HepG2 (cell line): ENCODE data around the gene CCR9. TPM values are rescaled to one million over a fixed set of nuclear protein-coding genes. Genes with fewer than 3 reads are reported as not detected.

ENCODE experiments used
- ATAC-seq: fragments of 200-7000 bp; cut with Tn5 transposase; 3 replicates; pipeline ENCODE4 v1.9.1; 2020; ENCODE audit warnings: mild to moderate bottlenecking, moderate library complexity
- BruUV-seq: library from RNA; stranded (reverse); fragments of 400-500 nt; replicated peaks from 2 replicates; lab custom pipeline; 2021; lab: Mats Ljungman, UMichigan
- CTCF ChIA-PET: fragments of 300-600 bp; formaldehyde crosslinking; extraction: SDS; loops from one replicate; lab custom pipeline; 2021; ENCODE audit warnings: low total read pairs, inconsistent platforms, low intra/inter-chr PET ratio; lab: Yijun Ruan, JAX
- POLR2A ChIA-PET: fragments of 350-600 bp; sonication (Branson Sonifier 250); formaldehyde crosslinking; loops from one replicate; lab custom pipeline; 2020; ENCODE audit warnings: antibody characterized with exemption, inconsistent platforms; lab: Yijun Ruan, JAX
- DNase-seq: peaks from one replicate; pipeline ENCODE4 v3.0.0-alpha.2; 2015; ENCODE audit warnings: low spot score
- FAIRE-seq: peaks from 3 replicates; lab custom pipeline; 2011; peaks lifted over from hg19 to GRCh38; lab: Jason Lieb, UNC
- H2AFZ ChIP-seq: one replicate; pipeline ENCODE4 v1.6.1; 2011; ENCODE audit warnings: low read length, inconsistent platforms
- H3K27ac ChIP-seq: fragments of 300-600 bp; 3 replicates; pipeline ENCODE4 v1.8.0; 2011; ENCODE audit warnings: mixed run types, mild to moderate bottlenecking, mixed read lengths, low read length, inconsistent platforms; ENCODE audit not compliant: insufficient read depth; ENCODE audit errors: extremely low read length
- H3K27me3 ChIP-seq, 2 experiments: fragments of 200-600 bp in 1 of 2; 2 replicates in 1 of 2; 3 replicates in 1 of 2; pipeline versions ENCODE4 v1.6.0 to v1.8.0; 2011; ENCODE audit warnings: low read length in 2 of 2, mild to moderate bottlenecking in 2 of 2, moderate library complexity in 2 of 2, inconsistent platforms in 1 of 2; ENCODE audit not compliant: insufficient read depth in 2 of 2, control insufficient read depth in 1 of 2
- H3K36me3 ChIP-seq, 2 experiments: fragments of 200-600 bp in 1 of 2; replicated peaks in 1 of 2; 2 replicates in 1 of 2; 3 replicates in 1 of 2; pipeline versions ENCODE4 v1.5.1 to v1.8.0; 2011; ENCODE audit warnings: low read length in 2 of 2, inconsistent platforms in 1 of 2; ENCODE audit not compliant: insufficient read depth in 2 of 2, control insufficient read depth in 1 of 2
- H3K4me1 ChIP-seq: 2 replicates; pipeline ENCODE4 v1.5.1; 2012; ENCODE audit warnings: low read length, inconsistent platforms; ENCODE audit not compliant: insufficient read depth
- H3K4me2 ChIP-seq: 2 replicates; pipeline ENCODE4 v1.6.0; 2011; ENCODE audit warnings: low read depth, low read length, inconsistent platforms
- H3K4me3 ChIP-seq, 3 experiments: fragments of 200-600 bp in 1 of 3; sonication (generic), shearing (Covaris generic) in 1 of 3; replicated peaks in 1 of 3; 2 replicates each; pipeline ENCODE4 v1.5.1; 2011 to 2016; ENCODE audit warnings: low read length in 3 of 3, inconsistent platforms in 2 of 3, low read depth in 2 of 3, mild to moderate bottlenecking in 2 of 3, control low read depth in 1 of 3, mixed read lengths in 1 of 3; ENCODE audit not compliant: insufficient read depth in 1 of 3
- H3K79me2 ChIP-seq: one replicate; pipeline ENCODE4 v1.6.1; 2011; ENCODE audit warnings: low read length, inconsistent platforms; ENCODE audit not compliant: insufficient read depth
- H3K9ac ChIP-seq: 2 replicates; pipeline ENCODE4 v1.6.0; 2011; ENCODE audit warnings: mild to moderate bottlenecking, low read depth, low read length, inconsistent platforms; ENCODE audit not compliant: insufficient read depth
- H3K9me3 ChIP-seq: 2 replicates; pipeline ENCODE4 v1.5.1; 2012; ENCODE audit warnings: mild to moderate bottlenecking, low read length
- H4K20me1 ChIP-seq: 2 replicates; pipeline ENCODE4 v1.6.0; 2011; ENCODE audit warnings: inconsistent platforms, mild to moderate bottlenecking, low read length, moderate library complexity; ENCODE audit not compliant: insufficient read depth
- HIVEP1 ChIP-seq: sonication (generic); formaldehyde crosslinking; IDR thresholded peaks from 2 replicates; pipeline ENCODE4 v1.4.0; 2020; ENCODE audit warnings: mild to moderate bottlenecking, missing genetic modification reagents
- HNRNPK ChIP-seq: fragments of 200-400 bp; formaldehyde crosslinking; IDR thresholded peaks from 2 replicates; pipeline ENCODE4 v1.6.1; 2018; ENCODE audit warnings: low read length, low read depth, moderate library complexity, mild to moderate bottlenecking; ENCODE audit not compliant: poor library complexity, severe bottlenecking
- MIXL1 ChIP-seq: IDR thresholded peaks from 2 replicates; pipeline ENCODE4 v1.6.1; 2016
- SALL1 ChIP-seq: sonication (generic); formaldehyde crosslinking; IDR thresholded peaks from 2 replicates; pipeline ENCODE4 v1.8.0; 2022; ENCODE audit warnings: mild to moderate bottlenecking, missing genetic modification reagents
- SKI ChIP-seq: fragments of 450-650 bp; IDR thresholded peaks from one replicate; pipeline ENCODE4 v1.6.1; 2018; ENCODE audit warnings: mild to moderate bottlenecking; ENCODE audit not compliant: partially characterized antibody
- TCF7L2 ChIP-seq: IDR thresholded peaks from 2 replicates; pipeline ENCODE4 v1.6.1; 2011; ENCODE audit warnings: mild to moderate bottlenecking, low read depth, low read length, moderate library complexity
- ZNF235 ChIP-seq: sonication (generic); formaldehyde crosslinking; IDR thresholded peaks from 2 replicates; pipeline ENCODE4 v1.8.1; 2023; ENCODE audit warnings: mild to moderate bottlenecking, missing genetic modification reagents, borderline replicate concordance
- ZNF292 ChIP-seq: sonication (generic); formaldehyde crosslinking; IDR thresholded peaks from 2 replicates; pipeline ENCODE4 v1.8.1; 2022; ENCODE audit warnings: mild to moderate bottlenecking, low read depth, missing genetic modification reagents, borderline replicate concordance
- ZNF605 ChIP-seq: sonication (generic); formaldehyde crosslinking; IDR thresholded peaks from 2 replicates; pipeline ENCODE4 v1.8.0; 2022; ENCODE audit warnings: mild to moderate bottlenecking, missing genetic modification reagents
- ZNF792 ChIP-seq: IDR thresholded peaks from 2 replicates; pipeline ENCODE4 v1.6.1; 2016
- ZNF816 ChIP-seq: sonication (generic); formaldehyde crosslinking; IDR thresholded peaks from 2 replicates; pipeline ENCODE4 v1.8.0; 2022; ENCODE audit warnings: missing genetic modification reagents, mild to moderate bottlenecking, borderline replicate concordance
- ZNF891 ChIP-seq: sonication (generic); formaldehyde crosslinking; IDR thresholded peaks from 2 replicates; pipeline ENCODE4 v1.5.0; 2020; ENCODE audit warnings: mild to moderate bottlenecking, missing genetic modification reagents
- ZZZ3 ChIP-seq: sonication (generic); formaldehyde crosslinking; IDR thresholded peaks from 2 replicates; pipeline ENCODE4 v1.4.0; 2020; ENCODE audit warnings: missing genetic modification reagents, mild to moderate bottlenecking, borderline replicate concordance
- WGBS: methylation state at CpG from one replicate; pipeline ENCODE4 v1.1.6; 2017; ENCODE audit warnings: low lambda C conversion rate; 5-methylcytosine and 5-hydroxymethylcytosine counted together
- in situ Hi-C: cut with HindIII; loops from 2 replicates; pipeline ENCODE4 v1.10.0; 2017; ENCODE audit warnings: low pct_unique_long_range_greater_than_20kb; ENCODE audit not compliant: extremely low pct_ligation_motif_present
- intact Hi-C: fragments of 100-400 bp; cut with micrococcal nuclease; formaldehyde crosslinking; loops from one replicate; pipeline ENCODE4 v1.10.0; 2022; ENCODE audit not compliant: unreplicated experiment
- polyA plus RNA-seq, 8 experiments: library from polyadenylated mRNA; depleted of rRNA in 3 of 8; stranded (reverse) in 7 of 8; unstranded in 1 of 8; fragments of >200 nt; fragmentation: Illumina TruSeq in 4 of 8; extraction: Trizol in 4 of 8; gene quantifications; 2 replicates each; pipeline versions ENCODE4 v1.2.1 to v1.2.3, GENCODE V29; 2011 to 2016; ENCODE audit warnings: low read depth in 4 of 8, missing spikeins in 1 of 8, mixed read lengths in 1 of 8; ENCODE audit not compliant: insufficient read depth in 1 of 8
- total RNA-seq, 5 experiments: library from RNA; depleted of rRNA; stranded (reverse); fragments of >200 nt; fragmentation: Illumina TruSeq; extraction: Trizol; gene quantifications; 2 replicates each; pipeline ENCODE4 v1.2.3, GENCODE V29; 2016; ENCODE audit warnings: low read depth in 1 of 5
- TF ChIP-seq, protein P1 (sequence below): sonication (generic); formaldehyde crosslinking; IDR thresholded peaks from one replicate; pipeline ENCODE4 v1.5.1; 2020; ENCODE audit warnings: mild to moderate bottlenecking, missing genetic modification reagents; ENCODE audit errors: not compliant biosample characterization
- TF ChIP-seq, protein P2 (sequence below): sonication (generic); formaldehyde crosslinking; IDR thresholded peaks from 2 replicates; pipeline ENCODE4 v1.9.0; 2021; ENCODE audit warnings: missing genetic modification reagents, borderline replicate concordance

Gene CCR9
- total and polyA plus RNA-seq, 2 of the 13 experiments (the other 11 are each of a cell fraction or from before 2014, with no cell fraction given) = not detected

DNA sequence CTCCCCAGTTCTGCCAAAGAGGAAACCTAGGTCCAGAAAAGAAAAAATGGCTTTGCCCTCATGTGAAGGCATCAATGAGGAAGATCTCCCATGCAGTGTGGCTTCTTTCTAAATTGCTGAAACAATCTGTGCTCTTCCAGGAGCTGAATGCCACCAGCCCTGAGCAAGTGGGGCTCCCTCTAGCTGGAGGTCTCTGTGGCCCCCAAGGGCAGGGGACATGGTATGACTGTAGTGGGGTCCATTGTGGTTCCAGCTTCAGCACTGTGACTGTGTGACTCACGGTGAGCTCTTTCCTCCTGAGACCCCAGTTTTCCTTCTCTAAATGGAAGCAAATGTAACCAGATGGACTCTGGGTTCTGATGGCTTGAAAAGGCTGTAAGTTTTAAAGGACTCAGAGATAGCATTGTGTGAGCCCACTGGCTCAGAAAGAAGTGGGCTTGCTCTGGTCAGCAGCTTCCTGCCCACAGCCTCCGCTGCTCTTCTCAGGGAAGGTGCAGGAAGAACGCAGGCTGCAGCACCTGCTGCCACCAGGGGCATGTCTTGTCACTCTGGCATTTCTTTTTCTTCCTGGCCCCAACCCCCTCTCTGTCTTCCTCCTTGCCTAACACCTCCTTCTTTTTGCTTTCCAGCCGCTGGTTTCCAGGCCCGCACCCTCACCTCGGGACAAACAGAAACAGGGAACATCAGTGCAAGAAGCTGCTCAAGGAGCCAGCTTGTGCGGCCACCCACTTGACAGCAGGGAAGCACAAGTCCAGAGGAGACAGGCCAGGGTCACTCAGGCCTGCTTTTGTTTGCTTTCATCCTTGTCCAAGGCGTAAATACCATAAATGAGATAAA lies 51.1 kb downstream of the CCR9 start:
- ChIA-PET CTCF (interaction anchor here (6.2 kb wide), 1 partner anchor 141 kb away, joined by 126 read pairs; no protein-coding TSS in a partner anchor), POLR2A (no interaction called here)
- WGBS = 96% methylated on average over 8 of the region's 8 CpGs
- Histone ChIP-seq H2AFZ (no peak overlapping the region), H3K27ac (no peak overlapping the region), H3K4me3 (no peak overlapping the region), H4K20me1 (no peaks in the 10 kb centered on the region), H3K4me1 (no peaks in the 10 kb centered on the region), H3K9me3 (no peaks in the 10 kb centered on the region), H3K79me2 (no peaks in the 10 kb centered on the region), H3K4me2 (no peak overlapping the region), H3K36me3 (peaks cover 7 to 51% of the 10 kb centered on the region in 2 experiments), H3K27me3 (no peaks in the 10 kb centered on the region), H3K9ac (no peak overlapping the region)
- ATAC-seq = no peak
- no TSS peak for BruUV-seq
- in situ Hi-C loops (loop anchor here (5.0 kb wide), 1 partner anchor 140 kb away; no protein-coding TSS in a partner anchor), intact Hi-C loops (loop anchor here (1.0 kb wide), 1 partner anchor 142 kb away; no protein-coding TSS in a partner anchor)
- DNase-seq = no peak
- no peak for FAIRE-seq
- TF ChIP-seq ZNF792 (CRISPR knock-in tag) (no peak), ZNF235 (no peak), ZNF816 (no peak), TCF7L2 (no peak), SKI (no peak), ZNF605 (CRISPR knock-in tag) (no peak), ZNF891 (CRISPR knock-in tag) (no peak), HNRNPK (no peak), ZZZ3 (CRISPR knock-in tag) (no peak), HIVEP1 (no peak), SALL1 (no peak), MIXL1 (CRISPR knock-in tag) (no peak), ZNF292 (CRISPR knock-in tag) (no peak)
- TF ChIP-seq, protein P1, sequence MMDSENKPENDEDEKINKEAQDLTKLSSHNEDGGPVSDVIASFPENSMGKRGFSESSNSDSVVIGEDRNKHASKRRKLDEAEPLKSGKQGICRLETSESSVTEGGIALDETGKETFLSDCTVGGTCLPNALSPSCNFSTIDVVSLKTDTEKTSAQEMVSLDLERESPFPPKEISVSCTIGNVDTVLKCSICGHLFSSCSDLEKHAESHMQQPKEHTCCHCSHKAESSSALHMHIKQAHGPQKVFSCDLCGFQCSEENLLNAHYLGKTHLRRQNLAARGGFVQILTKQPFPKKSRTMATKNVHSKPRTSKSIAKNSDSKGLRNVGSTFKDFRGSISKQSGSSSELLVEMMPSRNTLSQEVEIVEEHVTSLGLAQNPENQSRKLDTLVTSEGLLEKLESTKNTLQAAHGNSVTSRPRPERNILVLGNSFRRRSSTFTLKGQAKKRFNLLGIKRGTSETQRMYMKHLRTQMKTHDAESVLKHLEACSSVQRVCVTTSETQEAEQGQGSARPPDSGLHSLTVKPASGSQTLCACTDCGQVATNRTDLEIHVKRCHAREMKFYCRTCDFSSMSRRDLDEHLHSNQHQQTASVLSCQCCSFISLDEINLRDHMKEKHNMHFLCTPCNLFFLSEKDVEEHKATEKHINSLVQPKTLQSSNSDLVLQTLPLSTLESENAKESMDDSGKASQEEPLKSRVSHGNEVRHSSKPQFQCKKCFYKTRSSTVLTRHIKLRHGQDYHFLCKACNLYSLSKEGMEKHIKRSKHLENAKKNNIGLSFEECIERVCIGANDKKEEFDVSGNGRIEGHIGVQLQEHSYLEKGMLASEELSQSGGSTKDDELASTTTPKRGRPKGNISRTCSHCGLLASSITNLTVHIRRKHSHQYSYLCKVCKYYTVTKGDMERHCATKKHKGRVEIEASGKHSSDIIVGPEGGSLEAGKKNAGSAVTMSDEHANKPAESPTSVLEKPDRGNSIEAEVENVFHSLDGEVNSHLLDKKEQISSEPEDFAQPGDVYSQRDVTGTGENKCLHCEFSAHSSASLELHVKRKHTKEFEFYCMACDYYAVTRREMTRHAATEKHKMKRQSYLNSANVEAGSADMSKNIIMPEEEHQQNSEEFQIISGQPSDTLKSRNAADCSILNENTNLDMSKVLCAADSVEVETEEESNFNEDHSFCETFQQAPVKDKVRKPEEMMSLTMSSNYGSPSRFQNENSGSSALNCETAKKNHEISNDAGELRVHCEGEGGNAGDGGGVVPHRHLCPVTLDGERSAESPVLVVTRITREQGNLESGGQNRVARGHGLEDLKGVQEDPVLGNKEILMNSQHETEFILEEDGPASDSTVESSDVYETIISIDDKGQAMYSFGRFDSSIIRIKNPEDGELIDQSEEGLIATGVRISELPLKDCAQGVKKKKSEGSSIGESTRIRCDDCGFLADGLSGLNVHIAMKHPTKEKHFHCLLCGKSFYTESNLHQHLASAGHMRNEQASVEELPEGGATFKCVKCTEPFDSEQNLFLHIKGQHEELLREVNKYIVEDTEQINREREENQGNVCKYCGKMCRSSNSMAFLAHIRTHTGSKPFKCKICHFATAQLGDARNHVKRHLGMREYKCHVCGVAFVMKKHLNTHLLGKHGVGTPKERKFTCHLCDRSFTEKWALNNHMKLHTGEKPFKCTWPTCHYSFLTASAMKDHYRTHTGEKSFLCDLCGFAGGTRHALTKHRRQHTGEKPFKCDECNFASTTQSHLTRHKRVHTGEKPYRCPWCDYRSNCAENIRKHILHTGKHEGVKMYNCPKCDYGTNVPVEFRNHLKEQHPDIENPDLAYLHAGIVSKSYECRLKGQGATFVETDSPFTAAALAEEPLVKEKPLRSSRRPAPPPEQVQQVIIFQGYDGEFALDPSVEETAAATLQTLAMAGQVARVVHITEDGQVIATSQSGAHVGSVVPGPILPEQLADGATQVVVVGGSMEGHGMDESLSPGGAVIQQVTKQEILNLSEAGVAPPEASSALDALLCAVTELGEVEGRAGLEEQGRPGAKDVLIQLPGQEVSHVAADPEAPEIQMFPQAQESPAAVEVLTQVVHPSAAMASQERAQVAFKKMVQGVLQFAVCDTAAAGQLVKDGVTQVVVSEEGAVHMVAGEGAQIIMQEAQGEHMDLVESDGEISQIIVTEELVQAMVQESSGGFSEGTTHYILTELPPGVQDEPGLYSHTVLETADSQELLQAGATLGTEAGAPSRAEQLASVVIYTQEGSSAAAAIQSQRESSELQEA (CRISPR knock-in tag) = no peak
- TF ChIP-seq, protein P2, sequence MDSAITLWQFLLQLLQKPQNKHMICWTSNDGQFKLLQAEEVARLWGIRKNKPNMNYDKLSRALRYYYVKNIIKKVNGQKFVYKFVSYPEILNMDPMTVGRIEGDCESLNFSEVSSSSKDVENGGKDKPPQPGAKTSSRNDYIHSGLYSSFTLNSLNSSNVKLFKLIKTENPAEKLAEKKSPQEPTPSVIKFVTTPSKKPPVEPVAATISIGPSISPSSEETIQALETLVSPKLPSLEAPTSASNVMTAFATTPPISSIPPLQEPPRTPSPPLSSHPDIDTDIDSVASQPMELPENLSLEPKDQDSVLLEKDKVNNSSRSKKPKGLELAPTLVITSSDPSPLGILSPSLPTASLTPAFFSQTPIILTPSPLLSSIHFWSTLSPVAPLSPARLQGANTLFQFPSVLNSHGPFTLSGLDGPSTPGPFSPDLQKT (CRISPR knock-in tag) = no peak
